ENCODE data around the gene UBAC1. TPM values are rescaled to one million over a fixed set of nuclear protein-coding genes. Genes with fewer than 3 reads are reported as not detected.
"Not testable (repeated sequence)": the region's sequence is repeated elsewhere in the genome, so short reads cannot be mapped to it uniquely, and the experiment has no call there.

UBAC1 gene
- total RNA-seq, 1 donor from 2014 or later, result 41.9 TPM

- Mint-ChIP-seq H3K36me3 (ENCODE audit: low read depth) (peaks cover 48% of the 10 kb centered on the region), H3K4me3 (no peak overlapping the region), H3K27ac (no peak overlapping the region), H3K9me3 (no peaks in the 10 kb centered on the region), H3K4me1 (ENCODE audit: low read depth) (peaks cover 6% of the 10 kb centered on the region), H3K27me3 (ENCODE audit: insufficient read depth) (peaks cover 3% of the 10 kb centered on the region)
- intact Hi-C loops (cut with micrococcal nuclease), result no loop called here
- DNase-seq (ENCODE audit: low spot score), result no peak
These were observed 13.6 kb downstream of the UBAC1 start for GRCh38 chr9:135947582-135947981.

- H3K4me1 Mint-ChIP-seq (ENCODE audit: low read depth); H3K27ac Mint-ChIP-seq; H3K9me3 Mint-ChIP-seq; DNase-seq (ENCODE audit: low spot score); intact Hi-C loops (cut with micrococcal nuclease); H3K27me3 Mint-ChIP-seq (ENCODE audit: insufficient read depth); H3K4me3 Mint-ChIP-seq: not testable (repeated sequence)
- H3K36me3 Mint-ChIP-seq (ENCODE audit: low read depth), result peaks cover 47% of the 10 kb centered on the region
These were observed 14.1 kb downstream of the UBAC1 start for GRCh38 chr9:135947105-135947504.

- DNase-seq (ENCODE audit: low spot score), result no peak
- Mint-ChIP-seq H3K4me3 (no peak overlapping the region), H3K36me3 (ENCODE audit: low read depth) (peaks cover 49% of the 10 kb centered on the region), H3K27ac (no peak overlapping the region), H3K27me3 (ENCODE audit: insufficient read depth) (peaks cover 4% of the 10 kb centered on the region), H3K9me3 (no peaks in the 10 kb centered on the region), H3K4me1 (ENCODE audit: low read depth) (peaks cover 6% of the 10 kb centered on the region)
- intact Hi-C loops (cut with micrococcal nuclease), result no loop called here
These were observed 14.7 kb downstream of the UBAC1 start for GRCh38 chr9:135946392-135946994.

- H3K27me3 Mint-ChIP-seq (ENCODE audit: insufficient read depth), result peaks cover 4% of the 10 kb centered on the region
- peaks cover 6% of the 10 kb centered on the region for H3K4me1 Mint-ChIP-seq (ENCODE audit: low read depth)
- H3K9me3 Mint-ChIP-seq, result no peaks in the 10 kb centered on the region
- H3K36me3 Mint-ChIP-seq (ENCODE audit: low read depth), result peaks cover 51% of the 10 kb centered on the region
- no peak overlapping the region for H3K4me3 Mint-ChIP-seq
- H3K27ac Mint-ChIP-seq, result no peak overlapping the region
- intact Hi-C loops (cut with micrococcal nuclease), result no loop called here
- no peak for DNase-seq (ENCODE audit: low spot score)
These were observed 15.2 kb downstream of the UBAC1 start for GRCh38 chr9:135945969-135946368.

GRCh38 chr9:135944444-135945252 lies 16.5 kb downstream of the UBAC1 start:
- no peak for DNase-seq (ENCODE audit: low spot score)
- no peak overlapping the region for H3K4me3 Mint-ChIP-seq
- peaks cover 4% of the 10 kb centered on the region for H3K27me3 Mint-ChIP-seq (ENCODE audit: insufficient read depth)
- H3K4me1 Mint-ChIP-seq (ENCODE audit: low read depth), result peaks cover 7% of the 10 kb centered on the region
- peaks cover 51% of the 10 kb centered on the region for H3K36me3 Mint-ChIP-seq (ENCODE audit: low read depth)
- H3K9me3 Mint-ChIP-seq, result peaks cover under 1% of the 10 kb centered on the region
- intact Hi-C loops (cut with micrococcal nuclease), result no loop called here
- no peak overlapping the region for H3K27ac Mint-ChIP-seq

GRCh38 chr9:135943604-135944003 lies 17.6 kb downstream of the UBAC1 start:
- H3K27ac Mint-ChIP-seq; H3K27me3 Mint-ChIP-seq (ENCODE audit: insufficient read depth); H3K9me3 Mint-ChIP-seq; intact Hi-C loops (cut with micrococcal nuclease); DNase-seq (ENCODE audit: low spot score); H3K4me1 Mint-ChIP-seq (ENCODE audit: low read depth); H3K4me3 Mint-ChIP-seq: not testable (repeated sequence)
- H3K36me3 Mint-ChIP-seq (ENCODE audit: low read depth), result peaks cover 50% of the 10 kb centered on the region

- H3K27ac Mint-ChIP-seq, result no peak overlapping the region
These were observed 19.7 kb downstream of the UBAC1 start for GRCh38 chr9:135941288-135941995.

GRCh38 chr9:135939351-135940265 lies 21.6 kb downstream of the UBAC1 start:
- H3K36me3 Mint-ChIP-seq (ENCODE audit: low read depth), result peaks cover 61% of the 10 kb centered on the region
- H3K4me3 Mint-ChIP-seq, result peak overlapping the region; percentile 32
- peaks cover 7% of the 10 kb centered on the region for H3K4me1 Mint-ChIP-seq (ENCODE audit: low read depth)
- H3K27me3 Mint-ChIP-seq (ENCODE audit: insufficient read depth), result peaks cover 8% of the 10 kb centered on the region
- peaks cover 6% of the 10 kb centered on the region for H3K9me3 Mint-ChIP-seq
- H3K27ac Mint-ChIP-seq, result peak overlapping the region; percentile 96
- intact Hi-C loops (cut with micrococcal nuclease), result loop anchor here (1.0 kb wide), 1 partner anchor 13 kb away; no protein-coding TSS in a partner anchor
- DNase-seq (ENCODE audit: low spot score), result peak; percentile 38

More at GRCh38 chr9:135941288-135941995, 19.7 kb downstream of the UBAC1 start:
- DNase-seq (ENCODE audit: low spot score), result no peak
- H3K27me3 Mint-ChIP-seq (ENCODE audit: insufficient read depth), result peaks cover 8% of the 10 kb centered on the region
- intact Hi-C loops (cut with micrococcal nuclease), result no loop called here
- H3K36me3 Mint-ChIP-seq (ENCODE audit: low read depth), result peaks cover 61% of the 10 kb centered on the region
- H3K4me3 Mint-ChIP-seq, result no peak overlapping the region
- peaks cover 7% of the 10 kb centered on the region for H3K4me1 Mint-ChIP-seq (ENCODE audit: low read depth)
- peaks cover 6% of the 10 kb centered on the region for H3K9me3 Mint-ChIP-seq

GRCh38 chr9:135937521-135938489 lies 23.4 kb downstream of the UBAC1 start:
- Mint-ChIP-seq H3K27me3 (ENCODE audit: insufficient read depth) (peaks cover 6% of the 10 kb centered on the region), H3K4me3 (no peak overlapping the region), H3K36me3 (ENCODE audit: low read depth) (peaks cover 60% of the 10 kb centered on the region), H3K4me1 (ENCODE audit: low read depth) (peaks cover 7% of the 10 kb centered on the region), H3K9me3 (peaks cover 6% of the 10 kb centered on the region), H3K27ac (peak overlapping the region; percentile 48)
- intact Hi-C loops (cut with micrococcal nuclease), result no loop called here
- no peak for DNase-seq (ENCODE audit: low spot score)

GRCh38 chr9:135933114-135933513 lies 28.1 kb downstream of the UBAC1 start:
- DNase-seq (ENCODE audit: low spot score), result no peak
- Mint-ChIP-seq H3K27me3 (ENCODE audit: insufficient read depth) (no peaks in the 10 kb centered on the region), H3K4me1 (ENCODE audit: low read depth) (peaks cover 1% of the 10 kb centered on the region), H3K27ac (no peak overlapping the region), H3K36me3 (ENCODE audit: low read depth) (peaks cover 48% of the 10 kb centered on the region), H3K9me3 (no peaks in the 10 kb centered on the region), H3K4me3 (no peak overlapping the region)
- intact Hi-C loops (cut with micrococcal nuclease), result no loop called here

- H3K4me3 Mint-ChIP-seq, result no peak overlapping the region
- no peak for DNase-seq (ENCODE audit: low spot score)
- peaks cover 45% of the 10 kb centered on the region for H3K36me3 Mint-ChIP-seq (ENCODE audit: low read depth)
- H3K9me3 Mint-ChIP-seq, result no peaks in the 10 kb centered on the region
- intact Hi-C loops (cut with micrococcal nuclease), result no loop called here
- no peak overlapping the region for H3K27ac Mint-ChIP-seq
- no peaks in the 10 kb centered on the region for H3K27me3 Mint-ChIP-seq (ENCODE audit: insufficient read depth)
- H3K4me1 Mint-ChIP-seq (ENCODE audit: low read depth), result peaks cover 6% of the 10 kb centered on the region
These were observed 28.5 kb downstream of the UBAC1 start for GRCh38 chr9:135932656-135933055.

Data from activated T-helper 1 cell treated with anti-CD3 and anti-CD28 coated beads, Interleukin-12 subunit alpha, Interleukin-12 subunit beta, Interleukin-2, Interleukin-4 antibody, amounts not matched to agents 30 ng/mL and 10 ng/mL and 1 ng/mL, durations not matched to agents 14 hours and 24 hours and 36 hours (primary cell).